Activated CD8-positive, alpha-beta T cell treated with anti-CD3 and anti-CD28 coated beads for 36 hours (primary cell): Measurements from ENCODE around the gene LRRC8B. TPM values are rescaled to one million over a fixed set of nuclear protein-coding genes. Genes with fewer than 3 reads are reported as not detected.
"Not testable (repeated sequence)": the region's sequence is repeated elsewhere in the genome, so short reads cannot be mapped to it uniquely, and the experiment has no call there.

Experiments
- ATAC-seq: fragments of 200-7000 bp; cut with Tn5 transposase; one replicate; pipeline ENCODE4 v1.10.0; 2021; ENCODE audit warnings: mild to moderate bottlenecking, moderate library complexity
- CTCF ChIA-PET: fragments of 350-600 bp; sonication (Branson Sonifier 250); formaldehyde crosslinking; loops from one replicate; lab custom pipeline; 2021; ENCODE audit warnings: antibody characterized with exemption; lab: Charles Lee
- POLR2A ChIA-PET: fragments of 350-600 bp; sonication (Branson Sonifier 250); formaldehyde crosslinking; loops from one replicate; lab custom pipeline; 2021; ENCODE audit warnings: antibody characterized with exemption; lab: Charles Lee
- DNase-seq: peaks from one replicate; pipeline ENCODE4 v3.0.0-alpha.2; 2020
- H3K27ac Mint-ChIP-seq: one replicate; pipeline ENCODE4 v1.8.0; 2021; ENCODE audit warnings: mild to moderate bottlenecking, mixed read lengths
- H3K27me3 Mint-ChIP-seq: one replicate; pipeline ENCODE4 v1.8.0; 2021; ENCODE audit warnings: mixed read lengths
- H3K36me3 Mint-ChIP-seq: one replicate; pipeline ENCODE4 v1.8.0; 2021; ENCODE audit warnings: low read depth, mixed read lengths
- H3K4me1 Mint-ChIP-seq: one replicate; pipeline ENCODE4 v1.8.0; 2021; ENCODE audit warnings: low read depth, mixed read lengths
- H3K4me3 Mint-ChIP-seq: one replicate; pipeline ENCODE4 v1.8.0; 2021; ENCODE audit warnings: mild to moderate bottlenecking, moderate library complexity, mixed read lengths
- H3K9me3 Mint-ChIP-seq: one replicate; pipeline ENCODE4 v1.8.0; 2021; ENCODE audit warnings: mixed read lengths
- CTCF ChIP-seq: fragments of 200-600 bp; IDR thresholded peaks from one replicate; pipeline ENCODE4 v1.8.0; 2022; ENCODE audit warnings: antibody characterized with exemption, mild to moderate bottlenecking
- intact Hi-C: fragments of 100-400 bp; cut with micrococcal nuclease; formaldehyde crosslinking; loops from one replicate; pipeline ENCODE4 v1.10.0; 2022
- total RNA-seq, 2 experiments: library from RNA; stranded (reverse); gene quantifications; one replicate each; pipeline ENCODE4 v1.2.3, GENCODE V29; 2021

The LRRC8B gene
- total RNA-seq, 2 experiments from 2014 or later, result 24.9 to 31.7 TPM

GRCh38 chr1:89490389-89490788 lies 34.2 kb upstream of the LRRC8B start:
- Mint-ChIP-seq H3K36me3 (no peaks in the 10 kb centered on the region), H3K27ac (no peak overlapping the region), H3K4me3 (no peak overlapping the region), H3K4me1 (peaks cover 17% of the 10 kb centered on the region), H3K9me3 (peaks cover 1% of the 10 kb centered on the region), H3K27me3 (peaks cover 3% of the 10 kb centered on the region)
- intact Hi-C loops, result no loop called here
- TF ChIP-seq CTCF, result no peak
- ChIA-PET POLR2A (no interaction called here), CTCF (no interaction called here)
- no peak for ATAC-seq
- DNase-seq, result no peak

GRCh38 chr1:89499320-89499719 lies 25.3 kb upstream of the LRRC8B start:
- H3K4me3 Mint-ChIP-seq, result no peak overlapping the region
- H3K27ac Mint-ChIP-seq, result no peak overlapping the region
- intact Hi-C loops, result no loop called here
- TF ChIP-seq CTCF, result no peak
- DNase-seq (no peak), ATAC-seq (no peak)
- H3K9me3 Mint-ChIP-seq, result no peaks in the 10 kb centered on the region
- peaks cover 2% of the 10 kb centered on the region for H3K27me3 Mint-ChIP-seq
- no peaks in the 10 kb centered on the region for H3K36me3 Mint-ChIP-seq
- CTCF ChIA-PET, result interaction anchor here (0.7 to 3.0 kb wide), 3 partner anchors 16 to 40 kb away, joined by 3 to 14 read pairs (median 3); no protein-coding TSS in a partner anchor
- no peaks in the 10 kb centered on the region for H3K4me1 Mint-ChIP-seq
- POLR2A ChIA-PET, result no interaction called here

GRCh38 chr1:89502042-89502441 lies 22.6 kb upstream of the LRRC8B start:
- ChIA-PET POLR2A (no interaction called here), CTCF (interaction anchor here (0.8 kb wide), 1 partner anchor 18 kb away, joined by 3 read pairs; no protein-coding TSS in a partner anchor)
- no peaks in the 10 kb centered on the region for H3K36me3 Mint-ChIP-seq
- intact Hi-C loops, result no loop called here
- ATAC-seq, result no peak
- H3K9me3 Mint-ChIP-seq, result no peaks in the 10 kb centered on the region
- H3K27ac Mint-ChIP-seq, result no peak overlapping the region
- H3K4me3 Mint-ChIP-seq, result no peak overlapping the region
- H3K4me1 Mint-ChIP-seq, result no peaks in the 10 kb centered on the region
- TF ChIP-seq CTCF, result no peak
- DNase-seq, result no peak
- H3K27me3 Mint-ChIP-seq, result peaks cover 3% of the 10 kb centered on the region

- ChIA-PET CTCF (interaction anchor here (0.8 to 1.0 kb wide), 3 partner anchors 15 to 19 kb away, joined by 3 read pairs; no protein-coding TSS in a partner anchor), POLR2A (no interaction called here)
- no peak for ATAC-seq
- H3K9me3 Mint-ChIP-seq, result no peaks in the 10 kb centered on the region
- no peaks in the 10 kb centered on the region for H3K36me3 Mint-ChIP-seq
- no peaks in the 10 kb centered on the region for H3K4me1 Mint-ChIP-seq
- H3K27ac Mint-ChIP-seq, result no peak overlapping the region
- intact Hi-C loops, result no loop called here
- H3K4me3 Mint-ChIP-seq, result no peak overlapping the region
- H3K27me3 Mint-ChIP-seq, result peaks cover 5% of the 10 kb centered on the region
- no peak for TF ChIP-seq CTCF
- DNase-seq, result no peak
These were observed 21.7 kb upstream of the LRRC8B start for GRCh38 chr1:89502895-89503294.

- POLR2A ChIA-PET, result interaction anchor here (0.7 kb wide), 1 partner anchor 246 kb away, joined by 5 read pairs; no protein-coding TSS in a partner anchor
- DNase-seq (no peak), ATAC-seq (no peak)
- CTCF ChIA-PET, result interaction anchor here (1.0 to 1.4 kb wide), 3 partner anchors 14 to 20 kb away, joined by 3 to 4 read pairs (median 4); no protein-coding TSS in a partner anchor
- intact Hi-C loops, result no loop called here
- H3K4me1 Mint-ChIP-seq, result no peaks in the 10 kb centered on the region
- no peak for TF ChIP-seq CTCF
- no peak overlapping the region for H3K27ac Mint-ChIP-seq
- no peak overlapping the region for H3K4me3 Mint-ChIP-seq
- H3K27me3 Mint-ChIP-seq, result peaks cover 5% of the 10 kb centered on the region
- H3K36me3 Mint-ChIP-seq, result peaks cover 3% of the 10 kb centered on the region
- H3K9me3 Mint-ChIP-seq, result peaks cover 3% of the 10 kb centered on the region
These were observed 20.9 kb upstream of the LRRC8B start for GRCh38 chr1:89503690-89504089.

- POLR2A ChIA-PET, DNase-seq, intact Hi-C loops, H3K4me3 Mint-ChIP-seq, CTCF ChIA-PET, H3K36me3 Mint-ChIP-seq, H3K27me3 Mint-ChIP-seq, H3K4me1 Mint-ChIP-seq, H3K9me3 Mint-ChIP-seq, ATAC-seq, H3K27ac Mint-ChIP-seq: not testable (repeated sequence)
These were observed 14.6 kb upstream of the LRRC8B start for GRCh38 chr1:89510061-89510460.
